ENCODE data around the gene PRSS57. TPM values are rescaled to one million over a fixed set of nuclear protein-coding genes. Genes with fewer than 3 reads are reported as not detected.

The PRSS57 gene
- total RNA-seq, 2 experiments from 2014 or later: not detected

DNA sequence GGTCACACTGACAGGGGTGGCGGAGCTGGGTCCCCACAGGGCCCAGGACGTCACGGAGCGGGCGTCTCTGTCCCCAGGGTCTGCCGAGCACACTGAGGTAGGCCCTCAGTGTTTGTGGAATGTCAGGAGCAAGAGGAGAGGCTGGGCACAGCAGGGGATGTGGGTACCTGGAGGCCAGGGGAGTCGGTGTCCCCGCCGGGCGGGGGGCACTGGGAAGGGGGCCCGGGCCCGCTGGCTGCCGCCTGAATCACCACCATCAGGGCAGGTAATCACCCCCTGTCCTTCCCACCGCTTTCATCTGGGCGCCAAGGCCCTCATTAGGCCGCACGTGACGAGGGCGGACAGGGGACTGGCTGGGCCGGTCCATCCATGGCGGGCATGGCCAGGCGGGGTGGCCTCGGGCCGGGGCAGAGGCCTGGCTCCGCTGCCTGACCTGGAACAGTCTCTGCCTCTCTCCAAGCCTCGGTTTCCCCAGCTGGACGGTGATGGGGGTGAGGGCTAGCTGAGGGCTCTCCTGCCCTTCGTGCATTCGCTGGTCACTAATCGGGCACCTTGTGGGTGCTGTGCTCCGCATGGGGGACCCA lies 54.6 kb downstream of the PRSS57 start:
- Mint-ChIP-seq H3K36me3 (no peaks in the 10 kb centered on the region), H3K4me3 (no peak overlapping the region)

DNA sequence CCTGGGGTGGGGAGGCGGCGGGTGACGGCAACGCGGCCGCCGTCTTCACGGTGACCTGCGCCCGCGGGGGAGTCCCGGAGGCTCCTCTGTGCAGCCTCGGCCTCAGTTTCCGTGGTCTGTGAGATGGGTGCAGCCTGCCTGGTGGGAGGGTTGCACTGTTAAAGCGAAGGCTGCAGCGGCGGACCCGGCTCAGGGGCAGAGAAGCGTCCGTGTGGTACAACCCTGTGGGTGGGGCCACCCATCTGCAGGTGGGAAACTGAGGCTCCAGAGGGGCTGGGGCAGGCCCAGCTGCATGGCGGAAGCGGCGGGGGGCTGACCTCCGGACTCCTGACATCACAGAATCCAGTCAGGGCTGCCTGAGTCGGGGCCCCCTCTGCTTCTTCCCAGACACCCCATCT lies 55.1 kb downstream of the PRSS57 start:
- H3K36me3 Mint-ChIP-seq: no peaks in the 10 kb centered on the region
- H3K4me3 Mint-ChIP-seq: no peak overlapping the region
- no peak for DNase-seq
- intact Hi-C loops (cut with micrococcal nuclease): no loop called here
- POLR2A ChIA-PET: no interaction called here
- CTCF ChIA-PET: no interaction called here
- H3K4me1 Mint-ChIP-seq (ENCODE audit: low read depth): peaks cover 13% of the 10 kb centered on the region
- H3K27ac Mint-ChIP-seq: no peak overlapping the region
- no peaks in the 10 kb centered on the region for H3K9me3 Mint-ChIP-seq
- H3K27me3 Mint-ChIP-seq: no peaks in the 10 kb centered on the region

More for the DNA sequence above, 54.6 kb downstream of the PRSS57 start:
- Mint-ChIP-seq H3K27ac (no peak overlapping the region), H3K27me3 (no peaks in the 10 kb centered on the region), H3K4me1 (ENCODE audit: low read depth) (peaks cover 13% of the 10 kb centered on the region), H3K9me3 (no peaks in the 10 kb centered on the region)
- CTCF ChIA-PET: no interaction called here
- intact Hi-C loops (cut with micrococcal nuclease): no loop called here
- no peak for DNase-seq
- POLR2A ChIA-PET: no interaction called here

DNA sequence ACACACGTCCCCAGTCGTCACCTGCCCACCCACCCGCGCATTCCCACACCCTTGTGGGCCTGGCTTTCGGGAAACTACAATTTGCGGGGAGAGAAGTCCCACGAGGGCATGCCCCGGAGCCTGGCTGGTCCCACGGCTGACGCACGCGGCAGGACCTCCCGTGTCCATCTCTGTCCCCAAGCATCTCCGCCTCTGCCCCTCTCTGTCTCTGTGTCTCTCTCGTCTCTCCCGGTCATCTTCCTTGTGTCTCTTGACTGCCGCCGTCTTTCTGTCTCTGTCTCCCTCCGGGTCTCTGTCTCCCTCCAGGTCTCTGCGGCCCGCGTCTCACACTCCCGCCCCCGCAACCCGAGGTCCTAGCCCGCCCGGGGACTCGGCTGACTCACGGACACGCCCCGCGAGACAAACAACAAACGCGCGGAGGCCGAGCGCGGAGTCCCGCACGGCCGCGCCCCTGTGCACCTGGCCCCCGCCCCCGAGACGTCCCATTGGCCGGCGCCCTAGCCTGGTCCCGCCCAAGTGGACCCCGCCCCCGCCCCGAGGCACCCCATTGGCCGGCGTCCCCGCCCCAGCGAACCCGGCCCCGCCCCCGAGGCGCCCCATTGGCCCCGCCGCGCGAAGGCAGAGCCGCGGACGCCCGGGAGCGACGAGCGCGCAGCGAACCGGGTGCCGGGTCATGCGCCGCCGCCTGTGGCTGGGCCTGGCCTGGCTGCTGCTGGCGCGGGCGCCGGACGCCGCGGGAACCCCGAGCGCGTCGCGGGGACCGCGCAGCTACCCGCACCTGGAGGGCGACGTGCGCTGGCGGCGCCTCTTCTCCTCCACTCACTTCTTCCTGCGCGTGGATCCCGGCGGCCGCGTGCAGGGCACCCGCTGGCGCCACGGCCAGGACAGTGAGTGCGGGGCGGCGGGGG lies 55.7 kb downstream of the PRSS57 start, which contains the start of gene FGF22:
TSS of gene FGF22 (plus strand) at position 627 of the 908 bp plus-strand sequence. CDS start at position 674, 47 bp downstream.
- H3K4me3 Mint-ChIP-seq: peak within 1 kb of the TSS; percentile 65
- intact Hi-C loops (cut with micrococcal nuclease): loop anchor here (10.0 kb wide), 1 partner anchor 55 kb away; the partner anchor contains the start of gene HCN2
- no peaks in the 10 kb centered on the region for H3K9me3 Mint-ChIP-seq
- POLR2A ChIA-PET: no interaction called here
- CTCF ChIA-PET: no interaction called here
- H3K27ac Mint-ChIP-seq: no peak within 1 kb of the TSS
- no peaks in the 10 kb centered on the region for H3K27me3 Mint-ChIP-seq
- H3K4me1 Mint-ChIP-seq (ENCODE audit: low read depth): peaks cover 13% of the 10 kb centered on the region
- no peaks in the 10 kb centered on the region for H3K36me3 Mint-ChIP-seq
- peak; percentile 96 for DNase-seq

DNA sequence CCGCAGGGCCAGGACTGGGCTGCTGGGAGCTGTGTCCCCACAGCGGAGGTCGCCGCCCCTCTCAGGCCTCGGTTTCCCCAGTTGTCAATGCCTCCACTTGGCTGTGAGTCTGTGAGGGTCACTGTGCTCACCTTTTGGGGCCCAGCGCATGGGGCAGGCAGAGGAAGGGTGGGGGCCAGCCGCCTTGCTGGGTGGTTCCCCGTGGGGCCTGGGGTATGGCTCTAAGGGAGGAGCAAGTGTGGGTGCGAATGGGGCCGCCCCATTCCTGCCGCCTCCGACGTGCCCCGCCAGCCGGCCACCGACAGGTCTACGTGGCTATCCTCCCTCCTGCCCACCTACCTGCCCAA lies 56.4 kb downstream of the PRSS57 start:
- Mint-ChIP-seq H3K9me3 (no peaks in the 10 kb centered on the region), H3K27me3 (no peaks in the 10 kb centered on the region), H3K27ac (no peak overlapping the region), H3K4me3 (peak overlapping the region; percentile 65), H3K4me1 (ENCODE audit: low read depth) (peaks cover 18% of the 10 kb centered on the region), H3K36me3 (no peaks in the 10 kb centered on the region)
- POLR2A ChIA-PET: no interaction called here
- DNase-seq: no peak
- CTCF ChIA-PET: interaction anchor here (1.0 kb wide), 1 partner anchor 107 kb away, joined by 3 read pairs; no protein-coding TSS in a partner anchor
- intact Hi-C loops (cut with micrococcal nuclease): loop anchor here (10.0 kb wide), 1 partner anchor 54 kb away; the partner anchor contains the start of gene HCN2

Other genes with a start within 250 kb of the PRSS57 start
- gene SHC2, start 234.4 kb downstream of the PRSS57 start, total RNA-seq: under 1 TPM in 1 of 2 experiments, not detected in 1; 0.21 TPM
- gene MADCAM1, start 199.0 kb downstream of the PRSS57 start, total RNA-seq: under 1 TPM; 0.22 to 0.36 TPM
- 1 to 10 TPM; 8.1 to 8.5 TPM for gene TPGS1, start 188.0 kb downstream of the PRSS57 start, total RNA-seq
- 10 to 100 TPM; 45.9 to 46.4 TPM for gene CDC34, start 163.7 kb downstream of the PRSS57 start, total RNA-seq
- gene GZMM, start 151.4 kb downstream of the PRSS57 start, total RNA-seq: 10 to 100 TPM; 27.2 to 27.4 TPM
- gene BSG, start 122.9 kb downstream of the PRSS57 start, total RNA-seq: 100 to 1,000 TPM; 185 to 205 TPM
- gene HCN2, start 105.6 kb downstream of the PRSS57 start, total RNA-seq: 1 to 10 TPM in 1 of 2 experiments, under 1 TPM in 1; 1.00 to 1.0 TPM
- gene POLRMT, start 61.9 kb downstream of the PRSS57 start, total RNA-seq: 10 to 100 TPM; 71.5 to 72.5 TPM
- gene FGF22, start 55.6 kb downstream of the PRSS57 start, total RNA-seq: under 1 TPM in 1 of 2 experiments, not detected in 1; 0.14 TPM
- gene RNF126, start 32.2 kb downstream of the PRSS57 start, total RNA-seq: 10 to 100 TPM; 84.4 to 89.7 TPM
- gene FSTL3, start 19.1 kb downstream of the PRSS57 start, total RNA-seq: 1 to 10 TPM; 5.7 to 6.0 TPM
- gene PALM, start 13.5 kb upstream of the PRSS57 start, total RNA-seq: under 1 TPM in 1 of 2 experiments, not detected in 1; 0.17 TPM
- not detected for gene MISP, start 55.7 kb upstream of the PRSS57 start, total RNA-seq
- gene PTBP1, start 102.0 kb upstream of the PRSS57 start, total RNA-seq: 100 to 1,000 TPM; 464 to 465 TPM
- gene PLPPR3, start 126.5 kb upstream of the PRSS57 start, total RNA-seq: not detected
- not detected for gene AZU1, start 132.4 kb upstream of the PRSS57 start, total RNA-seq
- not detected for gene PRTN3, start 145.5 kb upstream of the PRSS57 start, total RNA-seq
- gene ELANE, start 156.9 kb upstream of the PRSS57 start, total RNA-seq: not detected
- under 1 TPM; 0.40 to 0.63 TPM for gene CFD, start 164.2 kb upstream of the PRSS57 start, total RNA-seq
- gene MED16, start 197.7 kb upstream of the PRSS57 start, total RNA-seq: 10 to 100 TPM; 58.9 to 62.7 TPM
- not detected for gene RNU6-9, start 198.0 kb upstream of the PRSS57 start, total RNA-seq
- 10 to 100 TPM; 80.4 to 81.4 TPM for gene R3HDM4, start 217.8 kb upstream of the PRSS57 start, total RNA-seq
- 10 to 100 TPM in 1 of 2 experiments, 1 to 10 TPM in 1; 9.9 to 10.6 TPM for gene KISS1R, start 221.9 kb upstream of the PRSS57 start, total RNA-seq
- gene ARID3A, start 230.6 kb upstream of the PRSS57 start, total RNA-seq: 10 to 100 TPM; 28.5 to 30.6 TPM

All from activated CD4-positive, alpha-beta memory T cell treated with anti-CD3 and anti-CD28 coated beads for 36 hours (primary cell).